Stimulated activated CD8-positive, alpha-beta memory T cell treated with anti-CD3 and anti-CD28 coated beads, Interleukin-15, amount 100 ng/mL, for 4 hours (primary cell): ENCODE measurements around the gene SHISAL1.

Source experiments
- DNase-seq, 2 donors: peaks; one replicate each; pipeline ENCODE4 v3.0.0-alpha.2; 2020; ENCODE audit warnings: low read depth in 2 of 2

SHISAL1 gene

GRCh38 chr22:44209343-44209742 lies 103.4 kb downstream of the SHISAL1 start:
- no peak for DNase-seq

GRCh38 chr22:44207981-44208317 lies 104.8 kb downstream of the SHISAL1 start:
- DNase-seq: no peak

GRCh38 chr22:44207173-44207980 lies 105.4 kb downstream of the SHISAL1 start:
- DNase-seq: no peak

DNA sequence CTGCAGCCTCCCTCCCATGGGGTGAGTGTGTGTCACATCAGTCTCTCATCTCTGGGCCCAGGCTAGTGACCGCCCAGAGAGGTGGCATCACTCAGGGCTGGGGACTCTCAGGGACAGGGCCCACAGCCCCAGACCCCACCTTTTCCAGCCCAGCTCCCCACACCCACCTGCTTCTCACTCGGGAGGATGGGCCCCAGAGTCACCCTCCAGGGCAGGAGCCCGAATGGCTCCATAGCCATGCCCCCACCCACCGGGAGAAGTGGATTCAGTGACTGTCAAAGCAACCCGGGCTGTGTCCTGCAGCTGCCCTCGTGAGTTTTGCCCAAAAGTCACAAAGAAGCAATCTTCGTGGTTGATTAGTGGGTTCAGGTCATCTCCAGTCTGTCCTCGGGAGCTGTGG lies 106.1 kb downstream of the SHISAL1 start:
- no peak for DNase-seq

DNA sequence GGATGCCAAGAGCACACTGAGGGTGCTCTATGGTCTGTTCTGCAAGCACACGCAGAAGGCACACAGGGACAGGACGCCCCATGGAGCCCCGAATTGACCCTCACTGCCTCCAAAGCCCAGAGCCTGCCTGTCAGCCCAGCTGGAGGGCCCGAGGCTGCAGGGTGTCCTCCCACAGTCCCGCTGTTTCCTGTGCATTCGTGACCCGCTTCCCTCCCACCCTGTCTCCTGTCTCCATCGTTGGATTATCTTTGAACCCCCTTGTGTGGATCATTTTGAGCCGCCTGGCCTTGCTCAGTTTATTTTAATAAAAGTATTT lies 106.5 kb downstream of the SHISAL1 start:
- DNase-seq: no peak

DNA sequence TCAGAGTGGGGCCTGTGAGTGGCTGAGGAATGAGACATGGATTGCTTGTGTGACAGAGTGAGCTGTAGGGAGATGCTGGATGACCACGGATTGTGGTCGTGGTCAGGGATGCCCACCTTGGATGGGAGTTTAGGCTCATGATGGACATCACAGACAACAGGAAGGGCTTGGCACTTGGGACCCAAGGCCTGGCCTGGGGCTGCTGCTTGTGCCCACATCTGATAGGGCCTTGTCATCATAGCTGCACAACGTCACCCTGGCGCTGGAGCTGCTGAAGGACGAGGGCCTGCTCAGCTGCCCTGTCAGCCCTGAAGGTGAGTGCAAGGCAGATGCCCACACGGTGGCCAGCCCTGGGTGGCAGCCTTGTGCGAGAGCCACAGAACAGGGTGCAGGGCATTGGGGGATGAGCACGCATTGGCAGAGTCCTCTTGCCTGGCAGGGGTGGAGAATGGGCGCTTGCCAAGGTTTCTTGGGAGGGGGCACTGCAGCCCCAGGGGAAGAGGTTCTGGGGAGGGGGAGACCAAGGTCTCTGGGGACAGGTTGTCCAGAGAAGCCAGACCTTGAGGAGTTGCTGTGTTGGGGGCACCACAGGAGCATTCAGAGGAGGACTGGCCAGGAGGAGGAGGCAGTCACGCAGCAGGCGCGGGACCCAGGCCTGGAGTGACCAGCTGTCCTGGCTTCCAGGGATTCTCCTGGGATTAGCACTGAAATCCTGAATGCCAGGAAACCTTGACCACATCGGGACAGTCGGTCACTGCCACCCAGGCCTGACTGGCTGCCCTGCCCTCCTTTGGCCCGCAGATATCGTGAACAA lies 107.0 kb downstream of the SHISAL1 start:
- DNase-seq: no peak

GRCh38 chr22:44204739-44205515 lies 107.8 kb downstream of the SHISAL1 start:
- DNase-seq: no peak

DNA sequence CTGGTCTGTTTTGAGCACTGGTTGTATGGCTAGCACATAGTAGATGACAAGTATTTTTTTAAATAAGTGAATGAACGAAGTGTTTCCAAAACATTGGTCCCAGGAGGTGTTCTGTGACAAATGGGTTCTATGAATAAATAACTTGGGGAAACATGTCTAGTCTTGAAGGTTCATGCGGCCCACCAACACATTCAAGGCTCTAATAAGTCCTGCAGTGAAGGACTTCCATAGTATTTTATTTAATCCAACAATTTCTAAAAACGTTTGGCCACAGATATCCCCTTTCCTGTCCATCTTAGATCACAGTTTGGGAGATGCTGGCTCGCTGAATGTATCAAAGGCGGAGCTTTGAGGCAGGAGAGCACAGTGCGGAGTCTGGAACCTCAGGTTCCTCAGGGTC lies 109.5 kb downstream of the SHISAL1 start:
- no peak for DNase-seq

DNA sequence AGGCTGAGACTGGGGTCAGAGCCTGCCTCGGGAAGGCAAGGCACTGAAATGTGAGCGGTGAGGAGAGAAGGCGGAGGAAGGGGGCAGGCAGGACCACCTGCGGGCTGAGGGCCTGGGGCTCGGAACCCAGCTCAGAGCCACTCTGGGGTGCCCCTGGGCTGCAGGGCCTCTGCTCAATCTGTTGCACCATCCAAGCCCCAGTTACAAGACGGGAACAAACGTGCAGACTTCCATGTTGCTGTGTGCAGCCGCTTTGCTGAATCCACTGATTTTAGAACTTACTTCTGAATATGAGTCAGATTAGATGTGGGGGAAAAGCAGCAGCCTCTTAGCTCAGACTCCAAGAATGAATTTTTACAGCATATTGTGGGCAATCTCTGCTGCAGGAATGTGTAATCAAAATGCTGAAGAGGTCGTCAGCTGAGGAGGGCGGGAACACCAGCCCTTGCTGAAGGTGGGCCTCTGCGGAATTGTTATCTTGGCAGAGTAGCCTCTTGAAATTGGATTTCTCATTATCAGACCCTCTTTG lies 110.4 kb downstream of the SHISAL1 start:
- DNase-seq: no peak

- DNase-seq: no peak
These were observed 111.1 kb downstream of the SHISAL1 start for GRCh38 chr22:44201665-44202064.

DNA sequence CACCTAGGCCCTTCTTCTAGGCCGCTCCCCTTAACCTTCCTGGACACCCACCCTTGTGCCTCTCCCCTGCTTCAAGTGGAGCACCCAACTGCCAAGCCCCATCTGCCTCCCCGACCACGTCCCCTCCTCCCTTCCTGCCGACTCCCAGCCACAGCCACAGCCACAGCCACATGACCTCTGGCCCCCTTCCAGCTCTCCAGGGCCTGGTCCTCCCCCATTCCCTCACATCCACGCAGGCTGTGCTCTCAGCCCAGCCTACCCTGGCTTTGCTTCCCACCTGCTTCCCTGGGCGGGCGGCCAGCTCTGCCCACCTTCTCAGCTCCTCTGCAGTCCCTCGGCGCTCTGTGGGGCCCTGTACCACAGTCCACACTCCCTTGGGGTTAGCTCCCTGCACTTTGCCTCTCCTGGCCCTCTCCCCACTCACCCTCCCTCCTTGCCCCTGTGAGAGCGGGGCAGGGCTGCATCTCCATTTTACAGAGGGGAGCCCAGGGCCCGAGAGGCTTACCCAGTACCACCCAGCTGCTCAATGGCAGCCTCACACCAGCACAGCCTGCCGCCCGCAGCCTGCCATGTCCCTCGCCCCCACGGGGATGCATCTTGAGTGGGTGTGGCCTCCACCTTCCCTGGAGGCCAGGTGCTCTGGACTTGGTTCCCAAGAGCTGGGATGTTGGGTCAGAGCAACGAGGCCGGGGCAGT lies 111.7 kb downstream of the SHISAL1 start:
- no peak for DNase-seq

- DNase-seq: no peak
These were observed 112.3 kb downstream of the SHISAL1 start for GRCh38 chr22:44200451-44200850.

GRCh38 chr22:44199866-44200265 lies 112.9 kb downstream of the SHISAL1 start:
- DNase-seq: no peak

GRCh38 chr22:44199164-44199563 lies 113.6 kb downstream of the SHISAL1 start:
- no peak for DNase-seq

GRCh38 chr22:44197271-44197670 lies 115.5 kb downstream of the SHISAL1 start:
- DNase-seq: no peak

GRCh38 chr22:44196731-44197131 lies 116.0 kb downstream of the SHISAL1 start:
- no peak for DNase-seq

DNA sequence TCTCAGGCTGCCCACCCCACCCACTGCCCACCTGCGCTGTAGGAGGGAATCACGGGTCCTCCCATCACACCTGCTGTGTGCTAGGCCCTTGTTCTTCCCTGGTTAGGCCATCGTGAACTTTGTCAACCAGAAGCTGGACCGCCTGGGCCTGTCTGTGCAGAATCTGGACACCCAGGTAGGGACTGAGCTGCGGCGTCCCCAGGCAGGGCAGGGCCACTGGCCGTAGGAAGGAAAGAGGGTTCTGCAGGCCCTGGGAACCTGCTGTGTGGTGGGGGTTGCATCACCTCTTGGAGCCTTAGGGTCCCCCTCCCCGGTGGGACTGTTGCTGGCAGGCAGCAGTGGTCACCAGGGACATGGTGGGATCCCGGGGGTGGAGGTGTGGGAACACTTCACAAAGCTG lies 116.5 kb downstream of the SHISAL1 start:
- no peak for DNase-seq

- no peak for DNase-seq
These were observed 117.4 kb downstream of the SHISAL1 start for GRCh38 chr22:44195189-44195871.

DNA sequence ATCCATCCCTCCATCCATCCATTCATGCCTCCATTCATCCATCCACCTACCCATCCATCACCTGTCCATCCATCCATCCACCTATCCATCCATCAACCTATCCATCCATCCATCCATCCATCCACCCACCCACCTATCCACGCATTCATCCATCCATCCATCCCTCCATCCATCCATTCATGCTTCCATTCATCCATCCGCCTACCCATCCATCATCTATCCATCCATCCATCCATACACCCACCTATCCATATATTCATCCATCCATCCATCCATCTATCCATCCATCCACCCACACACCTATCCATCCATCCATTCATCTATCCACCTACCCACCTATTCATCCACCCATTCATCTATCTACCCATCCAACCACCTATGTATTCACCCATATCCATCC lies 118.2 kb downstream of the SHISAL1 start:
- no peak for DNase-seq
